GM12872 (cell line): ENCODE measurements around the gene GALNT9.

Source experiments
- TF ChIP-seq, protein P1 (sequence below): IDR thresholded peaks from 3 replicates; pipeline ENCODE4 v1.5.1; 2011; ENCODE audit warnings: low read depth, mild to moderate bottlenecking, low read length, moderate library complexity; ENCODE audit not compliant: insufficient read depth

The GALNT9 gene

DNA sequence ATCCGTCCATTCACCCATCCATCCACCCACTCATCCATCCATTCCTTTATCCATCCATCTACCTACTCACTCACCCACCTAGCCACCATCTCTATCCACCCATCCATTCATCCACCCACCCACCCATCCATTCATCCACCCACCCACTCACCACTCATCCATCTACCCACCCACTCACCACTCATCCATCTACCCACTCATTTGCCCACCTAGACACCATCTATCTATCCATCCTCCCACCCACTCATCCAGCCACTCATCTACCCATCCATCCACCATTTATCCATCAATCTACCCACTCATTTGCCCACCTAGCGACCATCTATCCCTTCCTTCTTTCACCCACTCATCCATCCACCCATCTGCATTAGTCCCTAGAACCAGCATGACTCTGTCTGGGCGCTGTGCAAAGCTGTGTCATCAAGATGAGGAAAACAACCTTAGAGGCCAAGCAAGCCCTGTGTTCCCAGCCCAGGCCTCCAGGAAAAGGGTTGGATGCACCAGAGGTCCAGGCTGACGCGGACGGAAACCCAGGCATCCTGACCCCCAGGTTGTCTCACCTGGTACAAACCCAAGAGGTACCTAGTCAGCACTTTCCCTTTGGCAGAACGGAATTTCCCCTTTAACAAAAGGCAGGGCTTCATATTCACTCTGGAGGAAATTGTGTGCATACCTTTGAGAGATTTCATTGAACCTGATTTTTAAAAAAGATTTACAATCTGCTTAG is 111.4 kb downstream of the GALNT9 start:
- TF ChIP-seq, protein P1, sequence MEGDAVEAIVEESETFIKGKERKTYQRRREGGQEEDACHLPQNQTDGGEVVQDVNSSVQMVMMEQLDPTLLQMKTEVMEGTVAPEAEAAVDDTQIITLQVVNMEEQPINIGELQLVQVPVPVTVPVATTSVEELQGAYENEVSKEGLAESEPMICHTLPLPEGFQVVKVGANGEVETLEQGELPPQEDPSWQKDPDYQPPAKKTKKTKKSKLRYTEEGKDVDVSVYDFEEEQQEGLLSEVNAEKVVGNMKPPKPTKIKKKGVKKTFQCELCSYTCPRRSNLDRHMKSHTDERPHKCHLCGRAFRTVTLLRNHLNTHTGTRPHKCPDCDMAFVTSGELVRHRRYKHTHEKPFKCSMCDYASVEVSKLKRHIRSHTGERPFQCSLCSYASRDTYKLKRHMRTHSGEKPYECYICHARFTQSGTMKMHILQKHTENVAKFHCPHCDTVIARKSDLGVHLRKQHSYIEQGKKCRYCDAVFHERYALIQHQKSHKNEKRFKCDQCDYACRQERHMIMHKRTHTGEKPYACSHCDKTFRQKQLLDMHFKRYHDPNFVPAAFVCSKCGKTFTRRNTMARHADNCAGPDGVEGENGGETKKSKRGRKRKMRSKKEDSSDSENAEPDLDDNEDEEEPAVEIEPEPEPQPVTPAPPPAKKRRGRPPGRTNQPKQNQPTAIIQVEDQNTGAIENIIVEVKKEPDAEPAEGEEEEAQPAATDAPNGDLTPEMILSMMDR: no peak

- TF ChIP-seq, protein P1: no peak
Observed at GRCh38 chr12:132217371-132217770, 112.0 kb downstream of the GALNT9 start.

DNA sequence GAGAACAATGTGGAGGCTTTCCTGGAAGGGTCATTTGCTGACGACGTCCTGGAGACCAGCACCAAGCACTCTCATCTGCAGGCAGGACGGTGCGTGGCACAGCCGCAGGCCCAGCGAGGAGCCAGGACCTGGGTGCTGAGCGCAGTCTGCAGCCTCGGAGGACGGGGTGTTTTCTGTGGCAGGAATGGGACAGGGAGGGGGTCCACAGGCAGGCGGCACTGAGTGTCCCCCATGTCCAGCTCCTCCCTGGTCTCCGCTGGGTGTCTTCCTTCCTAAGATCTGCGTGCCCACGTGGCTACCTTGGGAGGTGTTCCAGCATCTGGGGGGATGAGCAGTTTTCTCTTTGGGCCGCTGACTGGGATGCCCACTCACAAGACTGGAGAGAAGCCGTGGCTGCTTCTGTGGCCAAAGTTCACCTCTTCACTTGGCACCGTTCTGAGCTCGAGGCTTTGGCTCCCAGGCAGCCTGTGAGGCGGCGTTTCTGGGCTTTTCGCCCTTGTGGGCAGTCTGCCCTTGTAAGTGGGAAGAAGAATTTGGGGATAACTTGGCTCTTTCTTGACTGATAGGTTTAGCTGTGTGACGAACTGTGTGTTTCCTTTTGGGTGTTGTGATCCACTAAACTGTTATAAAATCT is 112.9 kb downstream of the GALNT9 start:
- TF ChIP-seq, protein P1: no peak

- TF ChIP-seq, protein P1: no peak
Observed at GRCh38 chr12:132215299-132215989, 113.9 kb downstream of the GALNT9 start.

GRCh38 chr12:132214891-132215290 is 114.5 kb downstream of the GALNT9 start:
- TF ChIP-seq, protein P1: no peak

GRCh38 chr12:132214161-132214476 is 115.3 kb downstream of the GALNT9 start:
- TF ChIP-seq, protein P1: no peak

- TF ChIP-seq, protein P1: no peak
Observed at GRCh38 chr12:132213359-132214160, 115.8 kb downstream of the GALNT9 start.
